K562 (cell line): ENCODE results near the gene ADRM1. TPM values are rescaled to one million over a fixed set of nuclear protein-coding genes. Genes with fewer than 3 reads are reported as not detected.

Experiments used
- ATAC-seq: fragments of 200-7000 bp; cut with Tn5 transposase; 3 replicates; pipeline ENCODE4 v1.9.1; 2020; ENCODE audit warnings: moderate library complexity
- BruUV-seq: library from RNA; stranded (reverse); fragments of 400-500 nt; replicated peaks from 2 replicates; lab custom pipeline; 2021; lab: Mats Ljungman, UMichigan
- CTCF ChIA-PET: fragments of 300-600 bp; formaldehyde crosslinking; extraction: SDS; loops from one replicate; lab custom pipeline; 2021; ENCODE audit warnings: low intra/inter-chr PET ratio; lab: Yijun Ruan, JAX
- POLR2A ChIA-PET: fragments of 300-600, 350-650 bp; sonication (Branson Sonifier 250); formaldehyde crosslinking; extraction: SDS; loops from one replicate; lab custom pipeline; 2021; ENCODE audit warnings: antibody characterized with exemption, inconsistent platforms; lab: Yijun Ruan, JAX
- DNase-seq, 4 experiments: peaks; one replicate each; pipeline versions ENCODE4 v3.0.0 to v3.0.0-alpha.2; 2011 to 2018; ENCODE audit warnings: low spot score in 3 of 4, mixed read lengths in 3 of 4; ENCODE audit errors: extremely low read depth in 1 of 4
- FAIRE-seq: peaks from 2 replicates; lab custom pipeline; 2011; peaks lifted over from hg19 to GRCh38; lab: Jason Lieb, UNC
- H2AFZ ChIP-seq: 2 replicates; pipeline ENCODE4 v1.6.0; 2011; ENCODE audit warnings: low read depth, low read length, control low read depth, inconsistent platforms
- H3K27ac ChIP-seq: fragments of 200-600 bp; 3 replicates; pipeline ENCODE4 v1.8.0; 2011; ENCODE audit warnings: low read depth, mild to moderate bottlenecking, control low read depth, inconsistent platforms, low read length, moderate library complexity, mixed read lengths; ENCODE audit errors: extremely low read depth
- H3K27me3 ChIP-seq, 2 experiments: fragments of 300-600 bp in 1 of 2; 2 replicates in 1 of 2; 3 replicates in 1 of 2; pipeline versions ENCODE4 v1.6.0 to v1.8.0; 2011; ENCODE audit warnings: inconsistent platforms in 2 of 2, low read length in 2 of 2, mild to moderate bottlenecking in 1 of 2, mixed read lengths in 1 of 2, moderate library complexity in 1 of 2; ENCODE audit not compliant: control insufficient read depth in 2 of 2, insufficient read depth in 2 of 2
- H3K36me3 ChIP-seq: fragments of 300-600 bp; 3 replicates; pipeline ENCODE4 v1.8.0; 2011; ENCODE audit warnings: mild to moderate bottlenecking, low read length, inconsistent platforms; ENCODE audit not compliant: control insufficient read depth, insufficient read depth
- H3K4me1 ChIP-seq, 2 experiments: fragments of 200-600 bp in 1 of 2; replicated peaks in 1 of 2; 2 replicates in 1 of 2; 3 replicates in 1 of 2; pipeline versions ENCODE4 v1.5.1 to v1.8.0; 2011; ENCODE audit warnings: inconsistent platforms in 2 of 2, low read length in 2 of 2, mild to moderate bottlenecking in 1 of 2, mixed read lengths in 1 of 2, moderate library complexity in 1 of 2; ENCODE audit not compliant: control insufficient read depth in 2 of 2, insufficient read depth in 2 of 2
- H3K4me2 ChIP-seq: 2 replicates; pipeline ENCODE4 v1.6.1; 2011; ENCODE audit warnings: low read length, control low read depth, inconsistent platforms, mixed read lengths; ENCODE audit not compliant: insufficient read depth
- H3K4me3 ChIP-seq: fragments of 200-600 bp; sonication (generic), shearing (Covaris generic); 2 replicates; pipeline ENCODE4 v1.5.1; 2016; ENCODE audit warnings: control low read depth, inconsistent platforms
- H3K79me2 ChIP-seq: fragments of 200-600 bp; 3 replicates; pipeline ENCODE4 v1.8.0; 2011; ENCODE audit warnings: low read length, inconsistent platforms; ENCODE audit not compliant: control insufficient read depth, insufficient read depth
- H3K9ac ChIP-seq, 2 experiments: 2 replicates each; pipeline versions ENCODE4 v1.6.0 to v1.6.1; 2011; ENCODE audit warnings: low read depth in 2 of 2, low read length in 2 of 2, control low read depth in 1 of 2, inconsistent platforms in 1 of 2, mild to moderate bottlenecking in 1 of 2, mixed read lengths in 1 of 2; ENCODE audit not compliant: insufficient read depth in 1 of 2
- H3K9me1 ChIP-seq: one replicate; pipeline ENCODE4 v1.6.0; 2011; ENCODE audit warnings: inconsistent platforms, mild to moderate bottlenecking, low read length, moderate library complexity; ENCODE audit not compliant: control insufficient read depth, insufficient read depth
- H3K9me3 ChIP-seq: replicated peaks from 2 replicates; pipeline ENCODE4 v1.5.1; 2011; ENCODE audit warnings: low read depth, low read length, inconsistent platforms; ENCODE audit not compliant: control insufficient read depth, insufficient read depth
- H4K20me1 ChIP-seq: replicated peaks from 2 replicates; pipeline ENCODE4 v1.6.1; 2011; ENCODE audit warnings: low read length, inconsistent platforms, mixed read lengths; ENCODE audit not compliant: control insufficient read depth, insufficient read depth
- ARID4B ChIP-seq: sonication (generic); formaldehyde crosslinking; IDR thresholded peaks from 2 replicates; pipeline ENCODE4 v1.8.0; 2022; ENCODE audit warnings: mild to moderate bottlenecking, missing genetic modification reagents
- CREB1 ChIP-seq, 2 experiments: sonication (generic) in 1 of 2; formaldehyde crosslinking in 1 of 2; IDR thresholded peaks; 2 replicates each; pipeline versions ENCODE4 v1.6.1 to v1.8.0; 2012 to 2022; ENCODE audit warnings: inconsistent platforms in 1 of 2, mild to moderate bottlenecking in 1 of 2, missing genetic modification reagents in 1 of 2, moderate library complexity in 1 of 2
- ERF ChIP-seq: fragments of 450-650 bp; formaldehyde crosslinking; IDR thresholded peaks from 2 replicates; pipeline ENCODE4 v1.4.0; 2020; ENCODE audit warnings: mild to moderate bottlenecking, mixed read lengths
- ILK ChIP-seq: fragments of 450-650 bp; IDR thresholded peaks from 2 replicates; pipeline ENCODE4 v1.6.1; 2016; ENCODE audit warnings: missing genetic modification characterization, low read depth, mild to moderate bottlenecking, missing compliant biosample characterization, moderate library complexity, borderline replicate concordance
- MLX ChIP-seq, 2 experiments: fragments of 450-650 bp in 1 of 2; sonication (generic) in 1 of 2; formaldehyde crosslinking; conservative IDR thresholded peaks; 2 replicates each; pipeline versions ENCODE4 v1.4.0 to v1.8.1; 2020 to 2022; ENCODE audit warnings: mild to moderate bottlenecking in 1 of 2, missing genetic modification reagents in 1 of 2
- MXI1 ChIP-seq: IDR thresholded peaks from 2 replicates; pipeline ENCODE4 v1.6.1; 2011; ENCODE audit warnings: low read depth, mild to moderate bottlenecking, improper control_type of control experiment, low read length
- MYNN ChIP-seq, 2 experiments: sonication (generic); formaldehyde crosslinking in 1 of 2; IDR thresholded peaks; 2 replicates each; pipeline versions ENCODE4 v1.5.0 to v1.6.1; 2016 to 2020; ENCODE audit warnings: antibody characterized with exemption in 1 of 2, missing genetic modification reagents in 1 of 2
- POLR2G ChIP-seq: fragments of 200-400 bp; formaldehyde crosslinking; IDR thresholded peaks from 2 replicates; pipeline ENCODE4 v1.6.1; 2017; ENCODE audit warnings: low read depth, mild to moderate bottlenecking, antibody characterized with exemption, low read length, moderate library complexity
- SMC3 ChIP-seq: conservative IDR thresholded peaks from 2 replicates; pipeline ENCODE4 v1.6.1; 2011; ENCODE audit warnings: low read depth, low read length, improper control_type of control experiment; ENCODE audit not compliant: insufficient read depth
- SPI1 ChIP-seq: IDR thresholded peaks from 2 replicates; pipeline ENCODE4 v1.6.1; 2011; ENCODE audit warnings: low read depth, low read length, control low read depth, borderline replicate concordance
- ZBTB7A ChIP-seq: IDR thresholded peaks from 2 replicates; pipeline ENCODE4 v1.6.1; 2011; ENCODE audit warnings: low read depth, mild to moderate bottlenecking, low read length, moderate library complexity, borderline replicate concordance; ENCODE audit not compliant: control insufficient read depth
- ZFP36 ChIP-seq: fragments of 150-350 bp; IDR thresholded peaks from 2 replicates; pipeline ENCODE4 v1.6.1; 2018; ENCODE audit warnings: low read length, low read depth; ENCODE audit not compliant: partially characterized antibody
- ZNF24 ChIP-seq: fragments of 450-650 bp; IDR thresholded peaks from 2 replicates; pipeline ENCODE4 v1.6.1; 2016
- WGBS: fragments of 100-300 bp; shearing (Covaris generic); methylation state at CpG from one replicate; pipeline ENCODE4 v1.1.6; 2016; ENCODE audit warnings: low coverage, mixed read lengths; ENCODE audit not compliant: insufficient coverage; ENCODE audit errors: missing lambda C conversion rate; 5-methylcytosine and 5-hydroxymethylcytosine counted together
- in situ Hi-C: fragments of 300-500 bp; cut with MboI; formaldehyde crosslinking; loops from 4 replicates; pipeline ENCODE4 v1.15.0; 2018; ENCODE audit warnings: inconsistent platforms, mixed read lengths
- intact Hi-C: fragments of 100-400 bp; cut with micrococcal nuclease; formaldehyde crosslinking; loops from 2 replicates; pipeline ENCODE4 v1.14.2; 2022
- polyA plus RNA-seq, 8 experiments: library from polyadenylated mRNA; depleted of rRNA in 4 of 8; stranded (reverse) in 5 of 8; unstranded in 3 of 8; fragments of >200 nt; fragmentation: Nextera tagmentation in 2 of 8; fragmentation: Illumina TruSeq in 1 of 8; extraction: Ambion mirVana in 2 of 8; extraction: Trizol in 1 of 8; gene quantifications; 2 replicates each; pipeline versions ENCODE4 v1.2.1 to v1.2.3, GENCODE V29; 2011 to 2014; ENCODE audit warnings: inconsistent platforms in 1 of 8, missing spikeins in 1 of 8
- total RNA-seq, 7 experiments: library from RNA; depleted of rRNA in 6 of 7; stranded (reverse); fragments of >200 nt in 6 of 7; fragmentation: Illumina TruSeq in 2 of 7; extraction: Trizol in 2 of 7; gene quantifications; 2 replicates each; pipeline versions ENCODE4 v1.2.1 to v1.2.3, GENCODE V29; 2011 to 2021; ENCODE audit warnings: low replicate concordance in 1 of 7

The ADRM1 gene
- total and polyA plus RNA-seq, 9 of the 15 experiments (the other 6 are each of a cell fraction or from before 2014, with no cell fraction given): 5.0 to 223 (median 67.4) TPM

- ChIA-PET POLR2A (no interaction called here), CTCF (no interaction called here)
- no TSS peak for BruUV-seq
- Histone ChIP-seq H3K36me3 (peaks cover 96% of the 10 kb centered on the region; the same call in 2 of the 3 replicates), H3K9ac (no peak overlapping the region; a peak in 1 of 4 replicates), H3K27me3 (no peaks in the 10 kb centered on the region), H3K79me2 (no peaks in the 10 kb centered on the region), H3K4me2 (no peak overlapping the region), H3K27ac (no peak overlapping the region), H3K9me1 (no peaks in the 10 kb centered on the region), H3K9me3 (no peaks in the 10 kb centered on the region), H4K20me1 (no peaks in the 10 kb centered on the region), H3K4me3 (no peak overlapping the region), H2AFZ (no peak overlapping the region), H3K4me1 (peaks cover 0 to 10% of the 10 kb centered on the region in 2 experiments; a peak in 1 of 5 replicates)
- no peak for FAIRE-seq
- DNase-seq: no peak
- intact Hi-C loops: no loop called here
- ATAC-seq: no peak
- WGBS: 98% methylated on average over 25 of the region's 37 CpGs
- in situ Hi-C loops: no loop called here
- TF ChIP-seq ZFP36 (peak; percentile 78), ERF (CRISPR knock-in tag) (no peak), MLX (CRISPR knock-in tag; conservative IDR thresholded peaks at IDR 0.05) (no peak), ILK (tag) (no peak), MYNN (IDR thresholded peaks at IDR 0.05) (no peak), MYNN (CRISPR knock-in tag; IDR thresholded peaks at IDR 0.05) (no peak), ZBTB7A (no peak), POLR2G (peak; percentile 58), ARID4B (CRISPR knock-in tag) (no peak), SPI1 (no peak), CREB1 (IDR thresholded peaks at IDR 0.05) (no peak), CREB1 (CRISPR knock-in tag; IDR thresholded peaks at IDR 0.05) (no peak), ZNF24 (no peak), MXI1 (no peak), SMC3 (no peak)
Measured at GRCh38 chr20:62329389-62330377, 26.9 kb downstream of the ADRM1 start.
